ENCODE results near the gene HSF5. TPM values are rescaled to one million over a fixed set of nuclear protein-coding genes. Genes with fewer than 3 reads are reported as not detected.

Gene HSF5
- total RNA-seq, 2 donors from 2014 or later: 1.5 to 1.6 TPM

GRCh38 chr17:58528443-58528842 is 40.2 kb upstream of the HSF5 start:
- no peak overlapping the region for H3K27ac Mint-ChIP-seq
- no peak for ATAC-seq

GRCh38 chr17:58527949-58528348 is 39.7 kb upstream of the HSF5 start:
- DNase-seq (no peak), ATAC-seq (no peak)
- Mint-ChIP-seq H3K4me1 (peaks cover 7% of the 10 kb centered on the region), H3K27ac (no peak overlapping the region), H3K4me3 (no peak overlapping the region), H3K27me3 (peaks cover 14% of the 10 kb centered on the region), H3K36me3 (ENCODE audit: low read depth) (no peaks in the 10 kb centered on the region)
- H3K9me3 ChIP-seq (ENCODE audit: control insufficient read depth, low read length, poor library complexity, severe bottlenecking): no peaks in the 10 kb centered on the region

More at GRCh38 chr17:58528443-58528842, 40.2 kb upstream of the HSF5 start:
- H3K27me3 Mint-ChIP-seq: peaks cover 19% of the 10 kb centered on the region
- DNase-seq: no peak
- no peak overlapping the region for H3K4me3 Mint-ChIP-seq
- H3K36me3 Mint-ChIP-seq (ENCODE audit: low read depth): peaks cover 3% of the 10 kb centered on the region
- H3K9me3 ChIP-seq (ENCODE audit: control insufficient read depth, low read length, poor library complexity, severe bottlenecking): no peaks in the 10 kb centered on the region
- H3K4me1 Mint-ChIP-seq: peaks cover 11% of the 10 kb centered on the region

GRCh38 chr17:58527306-58527705 is 39.1 kb upstream of the HSF5 start:
- H3K9me3 ChIP-seq (ENCODE audit: control insufficient read depth, low read length, poor library complexity, severe bottlenecking): no peaks in the 10 kb centered on the region
- no peaks in the 10 kb centered on the region for H3K36me3 Mint-ChIP-seq (ENCODE audit: low read depth)
- DNase-seq: no peak
- peaks cover 7% of the 10 kb centered on the region for H3K27me3 Mint-ChIP-seq
- peak overlapping the region; percentile 45 for H3K27ac Mint-ChIP-seq
- no peak overlapping the region for H3K4me3 Mint-ChIP-seq
- no peak for ATAC-seq
- peaks cover 7% of the 10 kb centered on the region for H3K4me1 Mint-ChIP-seq

- ATAC-seq (no peak), DNase-seq (no peak)
- Mint-ChIP-seq H3K4me3 (no peak overlapping the region), H3K36me3 (ENCODE audit: low read depth) (no peaks in the 10 kb centered on the region), H3K4me1 (peaks cover 7% of the 10 kb centered on the region), H3K27me3 (peaks cover 7% of the 10 kb centered on the region), H3K27ac (no peak overlapping the region)
- no peaks in the 10 kb centered on the region for H3K9me3 ChIP-seq (ENCODE audit: control insufficient read depth, low read length, poor library complexity, severe bottlenecking)
These were observed 37.0 kb upstream of the HSF5 start for GRCh38 chr17:58525239-58525638.

GRCh38 chr17:58521680-58522079 is 33.5 kb upstream of the HSF5 start:
- Mint-ChIP-seq H3K4me1 (peaks cover 12% of the 10 kb centered on the region), H3K27ac (no peak overlapping the region), H3K4me3 (no peak overlapping the region), H3K36me3 (ENCODE audit: low read depth) (no peaks in the 10 kb centered on the region), H3K27me3 (no peaks in the 10 kb centered on the region)
- no peak for ATAC-seq
- H3K9me3 ChIP-seq (ENCODE audit: control insufficient read depth, low read length, poor library complexity, severe bottlenecking): no peaks in the 10 kb centered on the region
- DNase-seq: no peak

- ATAC-seq (no peak), DNase-seq (no peak)
- Mint-ChIP-seq H3K4me1 (peaks cover 18% of the 10 kb centered on the region), H3K4me3 (no peak overlapping the region), H3K36me3 (ENCODE audit: low read depth) (no peaks in the 10 kb centered on the region), H3K27ac (no peak overlapping the region), H3K27me3 (no peaks in the 10 kb centered on the region)
- no peaks in the 10 kb centered on the region for H3K9me3 ChIP-seq (ENCODE audit: control insufficient read depth, low read length, poor library complexity, severe bottlenecking)
These were observed 32.7 kb upstream of the HSF5 start for GRCh38 chr17:58520843-58521430.

GRCh38 chr17:58517928-58518609 is 29.9 kb upstream of the HSF5 start:
- H3K4me3 Mint-ChIP-seq: peak overlapping the region; percentile 95
- H3K27ac Mint-ChIP-seq: peak overlapping the region; percentile 92

GRCh38 chr17:58517378-58517927 is 29.2 kb upstream of the HSF5 start:
- Mint-ChIP-seq H3K36me3 (ENCODE audit: low read depth) (no peaks in the 10 kb centered on the region), H3K27me3 (no peaks in the 10 kb centered on the region), H3K27ac (peak overlapping the region; percentile 92), H3K4me1 (peaks cover 41% of the 10 kb centered on the region), H3K4me3 (peak overlapping the region; percentile 95)
- DNase-seq (no peak), ATAC-seq (no peak)
- H3K9me3 ChIP-seq (ENCODE audit: control insufficient read depth, low read length, poor library complexity, severe bottlenecking): no peaks in the 10 kb centered on the region

More at GRCh38 chr17:58517928-58518609, 29.9 kb upstream of the HSF5 start:
- Mint-ChIP-seq H3K27me3 (no peaks in the 10 kb centered on the region), H3K36me3 (ENCODE audit: low read depth) (no peaks in the 10 kb centered on the region), H3K4me1 (peaks cover 37% of the 10 kb centered on the region)
- ATAC-seq (peak; percentile 84), DNase-seq (peak; percentile 96 to 99 (median 97))
- no peaks in the 10 kb centered on the region for H3K9me3 ChIP-seq (ENCODE audit: control insufficient read depth, low read length, poor library complexity, severe bottlenecking)

GRCh38 chr17:58516644-58517377 is 28.6 kb upstream of the HSF5 start:
- Mint-ChIP-seq H3K4me1 (peaks cover 41% of the 10 kb centered on the region), H3K27ac (peak overlapping the region; percentile 92), H3K4me3 (peak overlapping the region; percentile 95), H3K27me3 (no peaks in the 10 kb centered on the region), H3K36me3 (ENCODE audit: low read depth) (no peaks in the 10 kb centered on the region)
- ATAC-seq (no peak), DNase-seq (no peak)
- no peaks in the 10 kb centered on the region for H3K9me3 ChIP-seq (ENCODE audit: control insufficient read depth, low read length, poor library complexity, severe bottlenecking)

- Mint-ChIP-seq H3K27me3 (no peaks in the 10 kb centered on the region), H3K4me3 (peak overlapping the region; percentile 93), H3K4me1 (peaks cover 42% of the 10 kb centered on the region), H3K27ac (peak overlapping the region; percentile 92), H3K36me3 (ENCODE audit: low read depth) (peaks cover 3% of the 10 kb centered on the region)
- H3K9me3 ChIP-seq (ENCODE audit: control insufficient read depth, low read length, poor library complexity, severe bottlenecking): no peaks in the 10 kb centered on the region
- ATAC-seq (no peak), DNase-seq (no peak)
These were observed 27.1 kb upstream of the HSF5 start for GRCh38 chr17:58515286-58515685.

GRCh38 chr17:58514770-58515157 is 26.6 kb upstream of the HSF5 start:
- H3K27me3 Mint-ChIP-seq: no peaks in the 10 kb centered on the region
- H3K27ac Mint-ChIP-seq: peak overlapping the region; percentile 92
- DNase-seq (no peak), ATAC-seq (no peak)
- H3K36me3 Mint-ChIP-seq (ENCODE audit: low read depth): peaks cover 8% of the 10 kb centered on the region
- H3K4me1 Mint-ChIP-seq: peaks cover 48% of the 10 kb centered on the region
- H3K4me3 Mint-ChIP-seq: peak overlapping the region; percentile 93
- no peaks in the 10 kb centered on the region for H3K9me3 ChIP-seq (ENCODE audit: control insufficient read depth, low read length, poor library complexity, severe bottlenecking)

GRCh38 chr17:58513965-58514769 is 26.0 kb upstream of the HSF5 start, which contains the start of gene MTMR4:
Gene MTMR4, minus strand, starts transcription at chr17:58514638. Its CDS starts 231 bp downstream, at chr17:58514407.
- Mint-ChIP-seq H3K27ac (peak within 1 kb of the TSS; percentile 92), H3K27me3 (no peaks in the 10 kb centered on the region), H3K4me1 (peaks cover 48% of the 10 kb centered on the region), H3K4me3 (peak within 1 kb of the TSS; percentile 93), H3K36me3 (ENCODE audit: low read depth) (peaks cover 8% of the 10 kb centered on the region)
- H3K9me3 ChIP-seq (ENCODE audit: control insufficient read depth, low read length, poor library complexity, severe bottlenecking): no peaks in the 10 kb centered on the region
- ATAC-seq (peak; percentile 6), DNase-seq (peak; percentile 64 to 78 (median 74))

All from T-helper 17 cell (primary cell).